Left colon (tissue), 2 donors: ENCODE measurements around the gene GALNT18. TPM values are rescaled to one million over a fixed set of nuclear protein-coding genes. Genes with fewer than 3 reads are reported as not detected.

Experiments used
- ATAC-seq: fragments of 200-7000 bp; cut with Tn5 transposase; one replicate; pipeline ENCODE4 v1.9.1; 2020; ENCODE audit warnings: mild to moderate bottlenecking, moderate library complexity
- DNase-seq, 2 donors: peaks; one replicate each; pipeline ENCODE4 v3.0.0-alpha.2; 2020
- intact Hi-C, 2 donors: fragments of 100-400 bp; cut with DNase I in 1 of 2; cut with micrococcal nuclease in 1 of 2; formaldehyde crosslinking; loops; one replicate each; pipeline versions ENCODE4 v1.11.2 to v1.14.0; 2022; cut with DNase I, micrococcal nuclease
- total RNA-seq, 2 donors: library from RNA; stranded (reverse); fragmentation: NEBNext Ultra II Directional; extraction: Animal tissue kit (Norgen Biotek cat#: 25700); gene quantifications; one replicate each; pipeline ENCODE4 v1.2.1, GENCODE V29; 2021
- donor health status: DM: no; HTN: no; CAD: no.
- donor health status: DM: yes; HTN: yes; CAD: no.

The GALNT18 gene
- total RNA-seq, 2 donors from 2014 or later, result 3.6 to 5.9 TPM

DNA sequence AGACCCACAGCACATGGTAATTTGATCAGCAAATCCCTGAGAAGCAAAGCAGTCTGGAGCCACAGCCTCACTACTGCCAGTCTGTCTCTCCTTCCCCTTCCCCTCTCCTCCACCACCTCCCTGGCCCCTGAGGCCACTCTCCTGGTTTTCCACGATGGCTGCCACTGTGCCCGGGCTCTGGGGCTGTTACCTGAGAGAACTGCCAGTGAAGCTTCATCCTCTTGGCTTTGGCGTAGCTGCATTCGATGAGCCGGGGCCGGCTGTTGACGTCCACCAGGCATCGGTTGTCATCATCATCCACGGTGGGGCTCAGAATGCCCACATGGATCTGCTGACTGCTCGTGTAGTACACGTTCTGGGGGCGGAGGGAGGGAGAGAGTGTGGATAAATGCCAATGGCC, 329.0 kb downstream of the GALNT18 start:
- ATAC-seq (no peak), DNase-seq (no peak)
- intact Hi-C loops, result no loop called here

DNA sequence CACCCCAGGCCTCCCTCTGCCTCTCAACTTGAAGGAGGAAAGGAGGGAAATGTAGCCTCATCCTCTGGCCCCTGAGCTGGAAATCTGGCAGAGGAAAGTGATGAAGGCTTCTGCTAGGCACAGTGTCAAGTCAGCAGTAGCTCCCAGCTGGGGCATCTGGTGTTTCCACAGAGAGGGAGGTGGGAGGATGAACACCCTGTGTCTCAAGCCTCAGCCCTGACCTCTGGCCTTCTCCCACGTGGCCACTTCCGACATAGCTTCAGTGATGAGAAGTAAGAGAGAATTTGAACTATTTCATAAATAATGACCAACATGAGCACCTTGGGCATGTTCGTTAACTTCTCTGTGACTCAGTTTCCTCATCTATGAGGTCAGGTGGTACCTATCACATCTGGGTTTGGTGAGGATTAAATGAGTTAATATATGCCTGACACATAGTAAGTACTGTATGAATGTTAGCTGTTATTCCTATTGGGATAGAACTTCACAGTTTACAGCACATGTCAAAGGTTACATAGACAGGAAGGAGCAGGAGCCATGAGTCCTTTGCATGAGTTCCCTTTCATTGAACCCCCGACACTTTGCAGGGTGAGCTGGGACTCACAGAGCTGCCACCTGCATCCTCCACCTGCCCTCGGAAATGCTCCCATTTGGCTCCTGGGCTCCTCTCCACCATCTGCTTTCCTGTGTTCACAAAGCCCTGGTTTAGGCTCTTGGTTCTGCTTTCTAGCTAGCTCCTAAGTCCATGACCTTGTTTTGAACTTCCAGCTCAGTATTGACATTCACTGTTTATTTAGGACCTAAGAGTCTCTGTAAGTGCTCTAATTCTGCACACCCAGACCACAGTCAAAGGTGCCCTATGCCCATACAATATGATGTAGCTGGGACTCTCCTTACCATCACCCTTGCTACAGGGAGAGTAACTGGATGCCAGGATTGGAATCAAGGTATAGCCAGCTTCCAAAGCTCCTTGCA, 330.5 kb downstream of the GALNT18 start:
- intact Hi-C loops, result no loop called here
- DNase-seq (no peak), ATAC-seq (no peak)

DNA sequence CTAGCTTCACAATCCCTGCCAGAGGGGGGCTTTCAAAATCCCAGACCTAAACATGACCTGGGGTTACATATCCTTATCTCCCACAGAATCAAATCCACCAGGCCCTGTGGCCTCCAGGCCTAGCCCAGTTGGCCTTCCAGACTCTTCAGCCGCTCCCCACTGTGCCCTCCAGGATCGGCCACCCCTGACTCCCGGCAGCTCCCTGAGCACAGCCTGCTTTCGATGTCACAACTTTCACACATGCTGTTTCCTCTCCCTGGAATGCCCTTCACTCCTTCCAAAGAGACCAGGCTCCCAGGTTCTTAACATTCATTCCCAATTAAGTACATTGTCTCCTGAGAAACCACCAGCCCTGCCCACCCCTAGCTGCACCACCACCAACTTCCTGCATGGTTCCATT, 331.5 kb downstream of the GALNT18 start:
- intact Hi-C loops, result no loop called here
- ATAC-seq (no peak), DNase-seq (no peak)

DNA sequence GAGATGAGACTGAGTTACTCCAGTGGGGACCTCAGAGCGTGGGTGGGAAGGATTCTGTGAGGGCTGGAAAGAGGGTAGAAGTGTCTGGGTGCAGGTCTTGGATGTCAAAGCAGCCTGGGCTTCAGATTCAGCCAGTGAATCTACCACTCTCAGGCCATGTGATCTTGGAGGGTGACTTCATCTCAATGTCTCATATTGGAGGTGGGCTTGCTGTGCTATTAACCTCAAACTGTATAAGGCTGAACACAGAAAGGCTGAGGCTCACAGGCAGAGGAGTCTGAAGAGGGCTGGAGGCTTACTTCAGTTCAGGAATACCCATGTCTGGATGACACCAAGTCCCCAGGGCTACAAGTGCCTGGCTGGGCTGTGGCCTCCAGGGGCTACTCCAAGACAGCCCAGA, 332.1 kb downstream of the GALNT18 start:
- ATAC-seq, result no peak
- no peak for DNase-seq

DNA sequence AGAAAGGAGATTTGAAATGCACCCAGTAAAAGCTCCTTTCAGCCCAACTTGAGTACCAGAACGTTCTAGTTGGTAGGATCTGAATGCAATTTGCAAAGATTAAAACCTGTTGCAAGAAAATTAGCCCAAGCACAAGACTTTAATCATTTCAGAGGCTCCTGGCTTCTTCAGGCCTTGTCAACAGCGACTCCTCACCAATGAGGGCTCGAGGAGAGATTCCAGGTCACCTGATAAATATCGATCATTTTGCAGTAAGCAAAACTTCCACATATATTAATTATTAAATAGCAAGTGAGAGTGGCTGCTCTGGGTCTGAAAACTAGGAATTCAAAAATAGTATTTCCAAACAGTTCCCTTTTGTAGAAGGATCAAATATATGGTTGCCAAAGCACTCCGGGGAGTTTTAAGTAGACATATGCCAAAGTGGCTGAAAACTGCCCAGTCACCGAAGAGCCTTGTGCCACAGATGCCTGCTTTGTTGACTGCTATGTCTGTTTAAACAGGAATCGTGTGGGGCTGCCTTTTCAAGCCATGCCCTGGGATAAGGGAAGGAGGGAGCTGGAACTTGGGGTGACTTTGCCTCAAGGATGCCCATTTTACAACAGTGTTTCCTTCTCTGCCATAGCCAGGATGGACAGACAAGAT, 332.7 kb downstream of the GALNT18 start:
- DNase-seq, result no peak
- intact Hi-C loops, result no loop called here
- ATAC-seq, result no peak

More for the DNA sequence above, 332.1 kb downstream of the GALNT18 start:
- intact Hi-C loops, result no loop called here

DNA sequence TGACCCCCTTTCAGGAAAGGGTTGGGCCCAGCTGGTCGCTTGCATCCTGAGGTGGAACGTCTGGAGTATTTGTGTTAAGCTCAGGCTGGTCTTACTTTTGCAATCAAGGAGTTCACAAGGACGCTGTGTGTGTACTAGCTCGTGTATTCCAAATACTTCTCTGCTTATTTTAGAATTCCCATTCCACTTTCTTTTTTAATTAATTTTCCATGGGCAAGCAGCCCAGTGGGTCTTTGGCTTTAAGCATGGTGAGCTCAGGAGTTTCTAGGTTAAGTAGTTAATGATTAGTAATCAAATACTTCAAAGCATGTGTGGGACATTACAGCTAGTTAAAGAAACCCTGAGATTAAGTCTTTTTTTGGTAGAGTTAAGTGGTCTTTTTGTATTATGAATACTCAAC, 337.3 kb downstream of the GALNT18 start:
- DNase-seq (no peak), ATAC-seq (no peak)
- intact Hi-C loops, result no loop called here

DNA sequence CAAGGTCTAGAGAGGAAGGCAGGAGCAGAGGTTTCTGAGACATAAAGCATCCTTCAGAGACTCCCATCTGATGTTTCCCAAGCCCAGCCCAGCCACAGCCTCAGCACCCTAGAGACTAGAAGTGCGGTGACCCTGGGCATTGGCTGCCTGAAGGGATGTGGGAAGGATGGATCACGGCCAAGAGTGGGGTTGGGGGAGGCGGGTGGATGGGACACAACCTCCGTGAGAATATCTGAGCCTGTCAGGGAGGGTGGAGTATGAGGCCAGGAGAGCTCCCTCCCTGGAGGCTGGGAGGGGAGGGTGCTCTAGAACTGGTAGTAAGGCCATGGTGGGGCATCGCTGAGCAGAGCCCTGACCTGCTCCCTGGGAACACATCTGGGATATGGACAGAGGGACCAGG, 340.2 kb downstream of the GALNT18 start:
- no peak for ATAC-seq
- DNase-seq, result no peak
- intact Hi-C loops, result no loop called here

DNA sequence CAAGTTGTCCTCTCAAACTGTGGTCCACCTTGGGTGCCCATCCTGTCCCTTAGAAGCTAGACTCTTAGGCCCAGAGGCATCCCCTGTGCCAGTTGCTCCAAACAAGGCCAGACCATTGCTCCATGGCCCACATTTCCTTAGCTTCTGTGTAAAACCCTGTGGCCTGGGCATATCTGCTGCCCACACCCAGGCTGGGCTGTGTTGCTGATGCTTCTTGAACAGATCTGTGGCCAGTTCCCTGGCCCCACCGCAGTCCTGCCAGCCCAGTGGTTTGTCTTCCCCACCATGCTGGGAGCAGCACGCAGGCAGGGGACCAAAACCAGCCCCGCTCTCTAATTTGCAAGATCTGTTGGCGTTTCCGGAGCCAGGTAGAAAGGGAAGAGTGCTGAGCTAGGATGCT, 341.0 kb downstream of the GALNT18 start:
- intact Hi-C loops, result no loop called here
- ATAC-seq (no peak), DNase-seq (no peak)

DNA sequence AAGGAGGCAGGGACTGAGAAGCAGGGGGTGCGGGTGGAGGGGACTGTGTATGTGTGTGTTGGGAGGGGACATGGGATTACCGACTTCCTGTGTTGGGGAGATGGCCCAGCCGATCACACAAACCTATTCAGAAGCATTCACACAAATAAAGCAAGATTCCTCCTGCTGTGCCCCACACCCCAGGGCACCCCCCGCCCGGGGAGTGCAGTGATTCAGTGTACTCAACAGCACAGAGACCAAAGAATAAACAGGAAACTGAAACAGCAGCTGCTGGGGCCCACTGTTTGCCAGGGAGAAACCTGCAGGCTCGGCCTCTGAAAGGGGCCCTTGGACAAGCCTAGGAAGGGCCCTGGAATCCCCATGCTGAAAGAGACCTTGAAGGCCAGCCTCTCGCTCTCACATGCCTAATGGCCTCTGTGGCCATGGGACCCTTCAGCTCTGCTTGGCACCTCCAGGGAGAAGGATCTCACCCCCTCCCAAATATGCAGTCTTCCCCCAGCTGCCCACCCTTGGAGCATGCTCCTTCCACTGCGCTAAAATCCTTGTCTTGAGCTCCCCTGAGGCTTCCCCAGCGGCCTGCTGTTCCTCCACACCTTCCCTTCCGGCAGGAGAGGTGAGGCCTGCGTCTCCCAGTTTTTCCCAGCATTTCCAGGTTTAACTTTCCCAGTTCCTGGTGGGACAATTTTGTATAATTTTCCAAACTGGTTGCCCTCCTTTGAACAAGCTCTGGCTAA, 341.7 kb downstream of the GALNT18 start:
- DNase-seq (no peak), ATAC-seq (no peak)
- intact Hi-C loops, result no loop called here

DNA sequence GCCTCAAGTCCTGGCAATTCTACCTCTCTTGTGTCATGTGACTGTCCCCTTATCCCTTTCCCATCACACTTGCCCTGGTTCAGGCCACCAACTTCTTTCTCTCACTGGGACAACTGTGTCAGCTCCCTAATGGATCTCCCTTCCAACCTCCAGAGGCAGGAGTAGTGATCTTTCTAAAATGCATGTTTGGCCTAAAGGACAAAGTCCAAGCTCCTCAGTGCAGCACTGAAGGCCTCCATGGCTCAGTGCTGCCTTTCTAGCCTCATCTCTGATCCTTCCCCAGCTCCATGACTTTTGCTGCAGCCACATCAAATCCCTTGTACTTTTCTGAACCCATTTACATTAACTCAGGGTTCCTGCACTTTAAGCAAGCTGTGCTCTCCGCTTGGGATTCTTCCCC, 349.6 kb downstream of the GALNT18 start:
- ATAC-seq, result no peak
- DNase-seq, result no peak
- intact Hi-C loops, result no loop called here

DNA sequence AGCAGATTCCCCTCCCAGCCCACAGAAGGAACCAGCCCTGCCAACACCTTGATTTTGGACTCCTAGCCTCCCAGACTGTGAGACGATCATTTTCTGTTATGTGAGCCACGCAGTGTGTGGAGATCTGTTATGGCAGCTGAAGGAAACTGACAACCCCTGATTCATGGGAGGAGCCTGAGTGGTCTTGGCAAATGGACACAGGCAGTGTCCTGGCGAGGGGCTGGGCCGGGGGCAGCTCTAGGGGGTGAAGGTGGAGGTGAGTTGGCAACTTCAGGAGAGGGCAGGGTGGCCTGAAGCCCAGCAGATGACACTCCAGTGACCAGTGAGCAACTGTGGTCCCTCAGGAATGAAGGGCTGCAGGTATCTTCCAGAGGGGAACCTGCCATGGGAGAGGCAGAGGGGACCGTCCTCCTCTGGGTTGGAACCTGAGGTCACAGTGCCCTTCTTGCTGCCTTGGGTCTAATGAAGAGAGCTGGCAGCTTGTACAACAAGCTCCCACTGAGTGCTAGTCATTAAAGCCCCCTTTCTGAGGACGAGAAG, 351.5 kb downstream of the GALNT18 start:
- intact Hi-C loops, result no loop called here
- no peak for ATAC-seq

DNA sequence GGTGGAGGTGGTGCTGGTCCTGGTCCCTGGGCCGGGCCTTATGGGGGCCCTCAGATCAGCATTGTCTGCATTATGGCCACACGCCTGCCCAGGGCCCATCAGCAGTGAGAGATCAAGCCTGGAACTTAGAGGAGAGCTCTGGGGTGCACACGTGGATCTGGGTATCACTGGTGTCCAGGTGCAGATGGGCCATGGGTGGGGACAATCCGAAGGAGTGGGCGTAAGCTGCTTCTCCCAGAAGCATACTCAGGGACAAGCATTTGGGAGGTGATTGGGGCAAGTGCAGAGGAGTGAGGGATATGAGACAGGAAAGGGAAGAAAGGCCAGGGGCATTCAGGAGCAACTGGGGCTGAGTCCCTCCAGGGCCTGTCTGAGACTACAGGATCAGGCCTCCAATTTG, 353.1 kb downstream of the GALNT18 start:
- ATAC-seq, result no peak
- no peak for DNase-seq
- intact Hi-C loops, result loop anchor here in 1 of 2 donors (10.0 kb wide), 1 partner anchor 234 kb away; no protein-coding TSS in a partner anchor

More for the DNA sequence above, 351.5 kb downstream of the GALNT18 start:
- DNase-seq, result no peak

DNA sequence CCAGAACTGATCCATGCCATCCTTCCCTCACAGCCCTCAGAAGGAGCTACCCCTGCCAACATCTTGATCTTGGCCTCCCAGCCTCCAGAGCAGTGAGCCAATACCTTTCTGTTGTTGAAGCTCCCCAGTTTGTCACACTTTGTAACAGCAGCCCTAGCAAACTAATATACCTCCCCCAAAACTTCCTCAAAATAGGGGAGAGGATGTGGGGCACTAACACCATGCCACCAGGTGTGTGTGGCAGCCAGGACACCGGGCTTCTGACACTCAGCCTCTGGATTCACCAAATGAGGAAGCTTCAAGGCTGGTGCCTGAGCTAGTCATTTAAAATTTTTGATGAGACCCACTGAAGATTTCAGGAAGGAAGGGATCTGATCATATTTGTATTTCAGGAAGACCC, 353.7 kb downstream of the GALNT18 start:
- DNase-seq (no peak), ATAC-seq (no peak)
- intact Hi-C loops, result loop anchor here in 1 of 2 donors (10.0 kb wide), 1 partner anchor 233 kb away; no protein-coding TSS in a partner anchor

DNA sequence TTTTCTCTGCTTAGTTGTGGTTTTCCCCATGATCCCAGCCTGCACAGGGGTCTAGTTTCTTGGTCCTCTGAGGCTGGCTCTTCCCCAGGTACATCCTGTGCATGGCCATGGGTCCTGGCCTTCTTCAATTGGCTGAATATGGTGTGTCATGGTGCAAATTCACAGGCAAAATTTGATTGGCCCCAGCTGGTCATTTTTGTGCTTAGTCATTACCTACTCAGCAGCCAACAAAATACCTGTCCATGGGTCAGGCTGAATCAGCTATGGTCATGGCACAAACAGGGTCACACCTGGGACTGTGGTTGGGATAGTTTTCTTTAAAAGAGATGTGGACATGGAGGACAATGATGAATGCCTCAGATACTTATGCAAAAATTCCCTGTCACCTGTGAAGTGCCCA, 354.5 kb downstream of the GALNT18 start:
- DNase-seq (no peak), ATAC-seq (no peak)
- intact Hi-C loops, result loop anchor here in 1 of 2 donors (10.0 kb wide), 1 partner anchor 233 kb away; no protein-coding TSS in a partner anchor

DNA sequence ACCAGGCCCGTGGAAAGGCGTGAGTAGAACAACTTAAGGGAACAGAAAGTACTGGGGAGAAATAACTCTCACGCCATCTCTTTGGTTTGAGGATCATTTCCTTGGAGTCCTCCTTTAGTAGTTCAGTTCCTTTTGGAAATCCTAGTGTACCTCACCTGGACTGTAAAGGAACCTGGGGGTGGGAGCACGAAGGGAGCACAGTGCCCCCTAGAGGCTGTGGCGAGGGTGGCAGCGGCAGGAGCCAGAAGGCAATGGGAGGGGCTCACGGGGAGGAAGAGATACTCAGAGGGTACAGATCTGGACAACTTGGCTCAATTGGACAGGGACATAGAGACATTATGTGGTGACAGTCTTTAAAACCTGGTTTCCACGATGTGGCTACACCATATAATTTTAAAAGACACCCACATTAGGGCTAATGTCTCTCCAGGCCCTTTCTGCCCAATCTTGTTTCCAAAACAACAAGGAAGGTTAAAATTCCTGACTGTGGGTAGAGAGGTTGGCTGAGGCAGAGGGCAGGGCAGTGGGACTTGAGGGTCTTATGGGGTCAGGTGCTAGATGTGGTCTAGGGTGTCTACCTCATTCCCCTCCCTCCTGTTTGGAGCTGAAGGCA, 355.7 kb downstream of the GALNT18 start:
- intact Hi-C loops, result loop anchor here in 1 of 2 donors (10.0 kb wide), 1 partner anchor 231 kb away; no protein-coding TSS in a partner anchor
- DNase-seq (peak in 1 of 2 donors; percentile 68), ATAC-seq (peak; percentile 80)

DNA sequence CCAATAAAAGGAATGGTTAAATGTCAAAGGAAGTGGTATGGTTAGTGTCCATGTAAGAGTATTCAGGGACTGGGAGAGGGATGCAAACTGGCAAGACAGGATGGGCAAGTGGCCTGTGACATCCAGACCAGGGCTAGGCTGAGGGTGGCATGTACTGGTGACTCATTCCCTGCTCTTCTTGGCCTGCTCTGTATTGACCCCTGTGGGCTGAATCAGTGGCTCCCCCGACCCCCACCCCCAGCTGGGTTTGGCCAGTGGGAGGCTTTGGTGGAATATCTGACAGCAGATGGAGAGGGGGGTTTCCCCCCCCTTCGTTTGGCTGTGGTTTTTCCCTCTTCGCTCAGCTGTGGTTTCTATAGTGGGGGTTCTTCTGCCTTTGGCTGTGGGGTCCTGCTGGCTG, 356.5 kb downstream of the GALNT18 start:
- DNase-seq (no peak), ATAC-seq (no peak)
- intact Hi-C loops, result loop anchor here in 1 of 2 donors (10.0 kb wide), 1 partner anchor 231 kb away; no protein-coding TSS in a partner anchor

DNA sequence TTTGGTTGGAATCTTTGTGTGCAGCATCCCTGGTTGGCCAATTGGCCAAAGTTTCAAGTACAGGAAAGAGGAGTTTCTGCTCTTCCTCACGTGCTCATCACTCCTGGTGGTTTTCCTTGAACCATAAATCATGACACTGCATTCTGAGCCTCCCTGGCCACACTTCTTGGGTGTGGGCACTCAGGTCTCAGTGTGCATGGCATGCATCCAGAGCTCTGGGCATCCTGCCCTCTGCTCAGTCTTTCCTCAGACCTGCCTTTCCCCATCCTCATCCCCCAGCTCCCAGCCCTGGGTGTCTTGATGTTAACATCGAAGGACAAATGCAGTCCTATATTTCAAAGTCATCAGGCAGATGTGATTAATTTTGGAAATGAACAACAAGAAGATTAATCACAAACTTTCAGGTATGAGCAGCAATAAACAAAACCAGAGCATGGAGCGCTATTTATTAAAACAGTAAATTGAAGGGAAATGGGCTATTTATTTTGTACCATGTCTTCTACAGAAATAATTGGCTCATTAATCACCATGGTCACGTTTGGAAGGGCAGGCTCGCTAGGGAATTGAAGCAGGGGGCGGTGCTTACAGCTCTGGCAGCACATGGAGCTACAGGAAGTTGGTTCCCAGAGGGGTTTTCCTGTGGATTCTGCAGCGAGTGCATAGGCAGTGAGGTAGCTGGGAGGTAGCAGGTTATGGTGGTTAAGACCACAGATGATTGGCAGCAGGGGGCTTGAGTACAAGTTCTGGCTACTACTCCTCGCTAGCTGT, 358.4 kb downstream of the GALNT18 start:
- DNase-seq, result no peak
- intact Hi-C loops, result loop anchor here in 1 of 2 donors (10.0 kb wide), 1 partner anchor 229 kb away; no protein-coding TSS in a partner anchor
- ATAC-seq, result no peak
